Hematopoietic multipotent progenitor cell treated with erythropoietin and hydrocortisone succinate and interleukin-3 and kit ligand, for 15 days (in vitro differentiated cells): ENCODE measurements around the gene RETREG3.
"Not testable (repeated sequence)": the region's sequence is repeated elsewhere in the genome, so short reads cannot be mapped to it uniquely, and the experiment has no call there.

Experiments
- DNase-seq: peaks from one replicate; pipeline ENCODE4 v3.0.0-alpha.2; 2015; ENCODE audit warnings: low spot score

RETREG3 gene

DNA sequence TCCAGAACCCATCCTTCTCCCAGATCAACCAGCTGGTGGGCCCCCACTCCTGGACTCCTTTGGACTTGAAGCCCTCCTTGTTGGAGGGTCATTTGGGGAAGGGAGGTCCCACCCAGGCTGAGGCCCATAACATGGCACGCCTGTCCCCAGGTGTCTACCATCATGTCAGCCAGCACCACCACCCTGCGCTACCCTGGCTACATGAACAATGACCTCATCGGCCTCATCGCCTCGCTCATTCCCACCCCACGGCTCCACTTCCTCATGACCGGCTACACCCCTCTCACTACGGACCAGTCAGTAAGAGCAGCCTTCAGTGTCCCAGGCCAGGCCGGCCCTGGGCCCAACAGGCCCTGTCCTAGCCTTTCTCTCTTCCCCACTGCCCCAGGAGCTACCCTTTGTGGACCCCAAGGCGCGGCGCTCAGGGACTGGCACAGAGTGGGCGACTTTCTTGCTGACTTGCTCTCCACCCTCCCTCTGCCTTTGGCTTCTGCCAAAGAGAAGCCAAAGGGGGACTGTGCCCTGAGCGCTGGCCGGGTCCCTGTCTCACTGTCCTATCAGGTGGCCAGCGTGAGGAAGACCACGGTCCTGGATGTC, 4.6 kb upstream of the RETREG3 start:
- DNase-seq, result no peak

GRCh38 chr17:42612013-42612412, 2.8 kb upstream of the RETREG3 start:
- no peak for DNase-seq

DNA sequence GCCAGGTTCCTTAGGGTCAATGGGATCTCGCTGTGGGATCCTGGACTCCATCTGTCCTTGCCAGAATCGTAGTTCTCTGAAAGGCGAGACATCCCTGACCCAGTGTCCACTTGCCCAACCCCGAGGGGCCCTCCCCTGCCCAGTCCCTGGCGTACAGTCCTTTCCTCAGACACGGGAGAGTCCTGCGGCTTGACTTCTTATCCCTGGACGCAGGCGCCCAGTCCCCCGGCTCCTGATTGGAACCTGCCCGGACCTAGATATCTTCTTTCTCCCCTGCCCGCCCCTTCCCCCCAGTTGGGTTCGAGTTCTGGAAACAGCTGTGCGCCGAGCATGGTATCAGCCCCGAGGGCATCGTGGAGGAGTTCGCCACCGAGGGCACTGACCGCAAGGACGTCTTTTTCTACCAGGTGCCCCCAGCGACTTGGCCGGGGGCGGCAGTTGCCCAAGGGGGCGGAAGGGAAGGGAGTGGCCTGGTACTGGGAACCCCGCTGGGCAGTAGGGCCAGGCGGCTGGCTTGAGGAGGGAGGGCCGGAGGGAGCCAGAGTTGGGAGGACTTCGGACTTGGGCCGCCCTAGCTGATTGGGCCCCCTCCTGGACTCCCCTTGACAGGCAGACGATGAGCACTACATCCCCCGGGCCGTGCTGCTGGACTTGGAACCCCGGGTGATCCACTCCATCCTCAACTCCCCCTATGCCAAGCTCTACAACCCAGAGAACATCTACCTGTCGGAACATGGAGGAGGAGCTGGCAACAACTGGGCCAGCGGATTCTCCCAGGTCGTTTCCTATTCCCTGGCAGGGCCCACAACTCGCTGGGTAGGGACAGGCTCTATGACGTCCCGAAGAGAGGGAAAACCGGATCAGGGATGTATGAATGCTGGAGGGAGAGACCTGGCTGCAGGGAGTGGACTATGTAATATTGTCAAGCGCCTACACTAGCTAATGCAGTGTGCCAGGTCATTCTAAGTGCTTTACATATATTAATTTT, 934 bp upstream of the RETREG3 start:
- not testable (repeated sequence) for DNase-seq

DNA sequence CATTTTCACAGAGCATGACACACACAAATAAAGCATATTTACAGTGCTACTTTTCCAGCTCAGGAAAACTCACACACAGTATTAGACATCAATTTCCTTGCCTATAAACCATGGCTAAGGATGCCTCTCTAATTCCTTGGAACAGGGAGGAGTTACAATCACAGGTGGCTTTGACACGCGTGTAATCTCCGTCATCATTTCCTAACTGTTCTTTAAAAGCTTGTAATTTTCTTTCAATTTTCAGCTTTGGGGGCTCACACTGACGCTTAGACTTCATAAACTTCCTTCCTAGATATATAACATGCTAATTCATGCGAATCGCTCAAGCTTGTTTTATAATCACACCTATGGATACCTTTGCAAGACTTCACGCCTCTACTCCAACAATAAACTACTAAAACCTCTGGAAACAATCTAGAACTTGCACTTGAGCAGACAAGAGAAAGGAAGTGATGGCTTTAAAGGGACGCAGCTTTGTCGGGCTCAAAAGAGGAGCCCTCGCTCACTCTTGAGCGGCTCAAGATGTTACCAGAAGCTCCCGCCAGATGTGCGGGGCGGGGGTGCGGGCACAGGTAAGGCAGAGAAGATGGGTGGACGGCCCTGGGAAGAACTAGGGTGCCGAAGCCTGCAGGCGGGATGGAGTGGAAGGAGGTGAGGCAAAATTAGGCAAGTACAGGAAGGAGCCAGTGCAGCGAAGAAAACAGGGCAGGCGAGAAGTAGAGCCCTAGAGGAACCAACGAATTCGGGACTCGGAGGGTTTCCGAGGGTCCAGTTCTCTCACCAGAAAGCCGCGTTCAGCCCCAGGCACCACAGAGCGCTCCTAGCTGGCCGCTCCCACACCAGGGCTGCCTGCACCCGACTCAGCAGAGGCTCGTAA, 631 bp downstream of the RETREG3 start:
- no peak for DNase-seq

- DNase-seq, result no peak
Observed at GRCh38 chr17:42607769-42608168, 1.4 kb downstream of the RETREG3 start.

DNA sequence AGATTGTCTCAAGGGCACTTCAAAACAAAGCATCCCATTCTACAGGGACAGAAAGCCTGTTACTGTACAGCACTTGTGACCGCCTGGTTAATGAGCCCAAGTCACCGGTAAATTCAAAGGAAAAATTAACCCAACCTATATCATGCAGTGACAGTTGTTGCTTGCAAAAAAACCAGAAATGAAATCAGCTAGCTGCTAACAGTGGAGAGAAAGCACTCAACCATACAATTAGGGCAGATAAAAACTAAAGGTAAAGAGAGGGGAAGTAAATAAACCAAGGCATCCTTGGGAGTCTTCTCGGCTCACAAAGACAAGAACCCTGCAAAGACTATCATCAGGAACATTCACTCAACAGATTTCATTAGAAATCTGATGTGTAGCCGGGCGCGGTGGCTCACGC, 5.9 kb downstream of the RETREG3 start:
- no peak for DNase-seq

- no peak for DNase-seq
Observed at GRCh38 chr17:42598905-42599304, 10.3 kb downstream of the RETREG3 start.

- no peak for DNase-seq
Observed at GRCh38 chr17:42596386-42596785, 12.8 kb downstream of the RETREG3 start.

DNA sequence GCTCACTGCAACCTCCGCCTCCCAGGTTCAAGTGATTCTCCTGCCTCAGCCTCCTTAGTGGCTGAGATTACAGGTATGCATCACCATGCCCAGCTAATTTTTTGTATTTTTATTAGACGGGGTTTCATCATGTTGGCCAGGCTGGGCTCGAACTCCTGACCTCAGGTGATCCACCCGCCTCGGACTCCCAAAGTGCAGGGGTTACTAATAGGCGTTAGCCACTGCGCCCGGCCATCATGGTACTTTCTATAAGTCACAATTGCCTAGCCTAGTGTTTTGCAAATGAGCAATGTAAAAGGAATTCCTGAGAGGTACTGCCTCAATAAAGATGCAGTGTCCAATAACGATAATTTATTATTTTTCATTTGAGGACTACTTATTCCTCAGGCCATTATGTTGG, 17.8 kb downstream of the RETREG3 start:
- DNase-seq, result no peak

GRCh38 chr17:42590886-42591285, 18.3 kb downstream of the RETREG3 start:
- no peak for DNase-seq

GRCh38 chr17:42586514-42587230, 22.5 kb downstream of the RETREG3 start:
- no peak for DNase-seq

DNA sequence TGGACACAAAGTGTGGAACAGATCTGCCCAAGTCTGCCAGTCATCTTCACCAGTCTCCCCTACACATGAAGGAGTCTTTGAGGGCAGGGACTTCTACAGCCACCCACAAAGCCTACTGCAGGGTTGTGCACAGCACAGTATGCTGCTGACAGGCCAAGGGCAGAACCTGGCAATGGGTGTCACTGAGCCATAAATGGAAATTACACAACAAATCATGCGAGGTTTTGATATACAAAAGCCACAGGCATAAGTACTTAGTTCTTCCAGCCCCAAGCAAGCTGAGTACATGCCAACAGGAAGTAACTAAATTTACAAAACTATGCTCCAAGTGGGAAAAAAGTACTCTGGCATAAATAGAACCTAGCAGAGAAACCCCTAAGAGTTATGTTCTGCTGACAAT, 23.8 kb downstream of the RETREG3 start:
- DNase-seq, result no peak

- no peak for DNase-seq
Observed at GRCh38 chr17:42584880-42585279, 24.3 kb downstream of the RETREG3 start.

GRCh38 chr17:42581744-42582270, 27.4 kb downstream of the RETREG3 start:
- no peak for DNase-seq

DNA sequence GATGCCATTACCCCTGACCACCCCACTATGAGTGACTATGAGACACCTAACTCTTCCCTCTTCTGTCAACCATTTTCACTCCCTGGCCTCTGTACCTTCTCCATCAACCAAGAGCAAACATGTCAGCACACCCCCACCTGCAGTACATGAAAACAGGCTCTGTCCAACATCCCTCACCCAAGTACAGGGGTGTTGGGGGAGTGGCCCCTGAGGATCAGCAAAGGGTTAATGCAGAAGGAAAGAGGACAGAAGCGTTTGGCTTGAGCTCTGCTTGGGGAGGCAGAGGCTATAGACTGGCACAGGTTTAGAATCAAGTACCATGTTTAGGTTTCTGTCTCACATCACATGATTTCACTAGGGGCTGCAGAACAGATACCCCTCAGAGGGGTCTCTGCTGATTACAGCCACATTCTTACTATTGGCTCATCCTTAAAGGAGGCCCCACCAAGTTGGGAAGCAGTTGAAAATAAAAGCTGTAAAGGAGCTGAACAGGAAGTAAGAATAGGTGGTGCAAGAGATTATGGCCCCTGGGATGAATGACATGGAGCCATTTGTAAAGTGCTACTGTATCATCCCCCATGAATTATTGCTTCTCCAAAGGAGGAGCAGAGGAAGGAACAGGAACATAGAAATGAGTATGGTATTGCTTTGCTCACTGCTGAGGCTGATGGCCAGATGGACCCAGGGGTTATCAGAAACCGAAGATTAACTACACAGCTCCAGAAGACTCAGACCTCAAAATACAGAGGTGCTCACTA, 29.2 kb downstream of the RETREG3 start:
- DNase-seq, result no peak

DNA sequence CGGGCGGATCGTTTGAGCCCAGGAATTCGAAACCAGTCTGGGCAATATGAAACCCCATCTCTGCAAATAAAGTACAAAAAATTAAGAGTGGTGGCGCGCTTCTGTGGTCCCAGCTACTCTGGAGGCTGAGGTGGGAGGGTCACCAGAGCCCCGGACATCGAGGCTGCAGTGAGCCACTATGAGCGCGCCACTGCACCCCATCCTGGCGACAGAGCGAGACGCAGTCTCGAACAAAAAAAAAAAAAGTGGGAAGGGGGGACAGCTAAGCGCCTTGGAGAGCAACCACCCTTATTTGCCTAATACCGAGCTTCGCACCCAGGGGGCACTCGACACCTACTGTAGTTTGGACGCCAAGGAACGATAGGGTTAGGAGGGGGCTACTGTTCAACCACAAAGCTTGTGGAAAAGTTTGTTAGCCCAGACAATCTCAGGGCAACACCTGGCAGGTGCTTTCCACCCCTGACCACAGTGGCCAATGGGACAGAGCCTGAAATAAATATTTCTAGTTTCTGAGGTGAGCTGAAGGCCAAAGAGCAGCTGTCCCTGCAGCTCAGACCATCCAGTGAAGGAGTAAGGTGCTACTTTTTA, 30.8 kb downstream of the RETREG3 start:
- DNase-seq, result peak; percentile 79

DNA sequence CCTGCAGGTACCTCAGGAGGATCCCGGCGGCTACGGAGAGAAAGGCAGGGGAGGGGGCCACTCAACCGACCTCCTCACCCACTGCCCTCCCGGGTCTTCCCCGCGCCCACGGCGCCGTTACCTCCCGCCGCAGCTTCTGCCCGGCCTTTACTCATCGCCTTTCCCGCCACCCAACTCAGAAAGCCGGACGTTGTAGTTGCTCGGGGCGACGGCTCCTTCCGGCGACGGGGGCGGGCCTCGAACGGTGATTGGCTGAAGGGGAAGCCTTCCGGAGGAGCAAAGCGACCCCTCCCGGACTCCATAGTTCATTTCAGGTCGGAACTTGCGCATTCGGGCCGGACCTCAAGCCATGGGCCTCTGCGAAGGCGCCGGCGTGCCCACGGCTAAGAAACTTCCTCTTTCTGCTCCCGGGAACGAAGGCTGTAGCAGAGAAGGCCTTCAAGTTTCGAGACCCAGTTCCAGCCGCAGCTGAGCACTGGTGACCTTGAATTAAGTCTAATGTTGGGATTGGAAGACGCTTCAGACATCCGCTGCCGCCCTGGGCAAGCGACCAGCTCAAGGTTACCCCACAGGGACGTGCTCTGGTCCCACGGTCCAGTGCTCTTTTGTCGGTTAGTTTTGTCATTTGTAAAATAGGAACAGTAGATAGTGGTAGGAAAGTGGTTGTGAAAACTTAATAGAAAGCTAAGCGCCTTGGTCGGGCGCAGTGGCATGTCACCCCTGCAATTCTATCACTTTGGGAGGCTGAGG, 31.5 kb downstream of the RETREG3 start, which contains the start of gene PSMC3IP:
TSS of gene PSMC3IP (minus strand) at position 198 of the 750 bp plus-strand sequence. CDS start at position 155, 43 bp downstream.
- DNase-seq, result peak; percentile 94

DNA sequence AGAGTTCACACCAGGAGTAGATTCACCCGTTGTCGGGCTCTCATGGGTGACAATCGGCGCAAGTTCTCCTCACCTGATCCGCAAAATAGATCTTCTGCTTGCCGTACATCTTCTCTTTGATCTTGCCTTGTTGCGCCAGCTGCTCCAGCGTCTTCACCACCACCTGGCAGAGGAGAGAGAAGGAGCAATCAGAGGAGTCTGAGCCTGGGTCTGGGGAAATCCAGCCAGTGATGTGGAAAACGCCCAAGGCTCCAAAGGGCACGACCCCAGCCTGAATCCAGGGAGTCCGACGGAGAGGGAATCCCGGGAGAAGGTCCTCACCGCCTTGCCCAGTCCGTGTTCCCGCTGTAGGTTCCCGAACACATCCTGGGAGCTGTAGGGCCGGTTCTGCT, 32.0 kb downstream of the RETREG3 start:
- DNase-seq, result no peak

DNA sequence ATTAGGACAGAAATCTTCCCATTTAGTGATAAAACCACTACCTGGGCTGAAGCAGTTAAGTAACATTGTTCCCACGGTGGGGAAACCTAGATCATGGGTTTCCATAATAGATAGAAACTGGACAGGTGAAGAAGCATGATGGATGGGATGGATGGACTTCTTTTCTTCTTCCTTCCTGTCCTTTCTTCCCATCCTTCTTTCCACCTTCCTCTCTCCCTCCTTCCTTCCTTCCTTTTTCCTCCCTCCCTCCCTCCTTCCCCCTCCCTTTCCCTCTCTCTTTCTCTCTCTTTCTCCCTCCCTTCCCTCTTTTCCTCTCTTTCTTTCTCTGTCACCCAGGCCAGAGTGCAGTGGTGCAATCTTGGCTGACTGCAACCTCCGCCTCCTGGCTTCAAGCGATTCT, 34.7 kb downstream of the RETREG3 start:
- no peak for DNase-seq
